HT1080 (cell line): ENCODE data around the gene SEPHS2. TPM values are rescaled to one million over a fixed set of nuclear protein-coding genes. Genes with fewer than 3 reads are reported as not detected.

Source experiments
- DNase-seq: peaks from one replicate; pipeline ENCODE4 v3.0.0-alpha.2; 2015; ENCODE audit warnings: low read depth
- total RNA-seq: library from RNA; depleted of rRNA; stranded (reverse); fragments of >200 nt; shearing (Covaris generic); gene quantifications from 2 replicates; pipeline ENCODE4 v1.2.3, GENCODE V29; 2014

The SEPHS2 gene
- total RNA-seq, 1 experiment from 2014 or later, result 8.2 TPM

DNA sequence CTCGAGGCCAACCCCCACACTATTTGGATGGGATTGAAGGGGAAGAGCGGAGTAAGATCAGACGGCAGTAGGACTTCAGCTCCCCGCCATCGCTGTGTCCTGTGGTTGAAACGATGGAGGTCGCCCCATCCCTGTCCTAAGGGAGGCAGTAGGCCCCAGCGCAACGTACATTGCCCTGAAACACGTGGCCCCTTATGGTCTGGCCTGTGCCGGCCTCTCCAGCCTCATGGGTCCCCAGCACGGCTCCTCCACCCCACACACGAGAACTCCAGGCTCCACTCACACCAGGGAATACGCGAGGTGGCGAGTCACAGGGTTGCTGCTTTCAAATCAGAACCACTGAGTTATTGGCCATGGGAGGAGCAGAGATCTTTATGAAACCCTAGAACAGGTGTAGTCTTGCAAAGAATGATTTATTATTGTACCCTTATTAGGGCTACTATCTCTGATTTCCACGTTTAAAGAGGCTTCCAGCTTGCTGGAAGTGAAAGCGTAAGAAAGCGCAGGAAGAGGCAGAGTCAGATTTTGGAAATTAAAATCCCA is 15.2 kb downstream of the SEPHS2 start:
- no peak for DNase-seq

DNA sequence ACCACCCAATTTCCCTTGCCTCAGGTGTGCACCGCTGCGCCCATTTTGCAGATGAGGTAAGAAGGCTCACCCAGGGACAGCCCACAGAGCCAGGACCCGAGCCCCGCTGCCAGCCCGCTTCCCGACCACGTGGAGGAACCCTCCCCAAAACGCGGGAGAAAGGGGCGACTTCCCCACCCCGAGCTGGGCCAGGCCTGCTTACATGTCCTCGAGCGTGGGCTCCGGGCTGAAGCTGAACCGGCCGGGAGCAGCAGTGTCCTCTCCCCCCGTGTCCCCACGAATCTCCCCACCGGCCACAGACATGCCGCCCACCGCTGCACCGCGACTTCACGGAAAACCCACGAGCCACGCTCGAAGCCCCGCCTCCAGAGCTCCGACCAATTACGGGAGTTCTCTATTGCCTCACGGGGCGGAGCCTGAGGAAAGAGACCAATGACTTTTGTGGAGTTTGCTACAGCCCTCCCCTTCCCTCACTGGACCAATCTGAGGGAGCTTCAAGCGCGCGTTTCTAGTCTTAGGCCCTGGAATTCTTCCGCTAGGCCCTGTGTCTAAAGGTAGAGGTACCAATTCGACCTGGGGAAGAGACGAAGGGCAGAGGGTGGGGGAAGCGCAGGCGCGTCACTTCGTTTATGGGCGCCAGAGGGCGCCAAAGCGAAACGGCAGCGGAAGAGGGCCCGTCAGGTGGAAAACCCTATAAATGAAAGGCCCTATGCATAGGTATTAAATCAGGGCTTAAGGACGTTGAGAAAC is 15.8 kb downstream of the SEPHS2 start, which contains the start of gene DCTPP1:
Gene DCTPP1 (minus strand): TSS at position 353 of the 750 bp plus-strand sequence. CDS start 50 bp downstream, at position 303.
- DNase-seq, result peak; percentile 98

DNA sequence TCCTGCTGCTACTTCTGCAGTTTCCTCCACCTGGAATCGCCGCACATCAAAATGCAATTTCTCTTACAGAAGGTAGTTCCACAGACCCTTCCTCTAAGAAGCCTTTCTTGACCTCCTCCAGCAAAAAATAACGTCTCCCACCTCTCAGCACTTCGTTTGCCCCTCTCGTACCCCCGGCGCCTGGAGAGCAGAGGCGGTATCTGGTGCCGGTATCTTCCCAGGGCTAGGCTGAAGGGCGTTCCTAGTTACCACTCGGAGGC is 16.3 kb downstream of the SEPHS2 start:
- DNase-seq, result no peak

DNA sequence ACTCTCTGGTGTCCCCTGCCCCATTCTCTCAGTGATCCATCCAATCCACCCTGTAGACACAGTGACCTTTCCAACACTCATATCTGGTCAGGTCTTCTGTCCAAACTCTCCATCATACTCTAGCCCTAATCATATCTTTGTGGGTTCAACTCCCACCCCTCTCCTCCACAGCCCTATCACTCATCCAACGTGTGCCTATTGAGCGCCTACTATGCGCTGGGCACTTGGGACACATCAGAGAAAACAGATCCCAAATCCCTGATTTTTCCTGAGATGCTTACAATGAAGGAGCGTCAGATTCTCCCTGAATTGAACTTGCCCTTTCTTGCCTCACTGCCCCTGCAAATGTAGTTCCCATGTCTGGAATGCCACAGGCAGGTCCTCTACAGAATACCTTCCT is 17.6 kb downstream of the SEPHS2 start:
- no peak for DNase-seq

- DNase-seq, result no peak
Measured at GRCh38 chr16:30421010-30421409, 24.7 kb downstream of the SEPHS2 start.

GRCh38 chr16:30418350-30419181 is 27.1 kb downstream of the SEPHS2 start:
- no peak for DNase-seq

DNA sequence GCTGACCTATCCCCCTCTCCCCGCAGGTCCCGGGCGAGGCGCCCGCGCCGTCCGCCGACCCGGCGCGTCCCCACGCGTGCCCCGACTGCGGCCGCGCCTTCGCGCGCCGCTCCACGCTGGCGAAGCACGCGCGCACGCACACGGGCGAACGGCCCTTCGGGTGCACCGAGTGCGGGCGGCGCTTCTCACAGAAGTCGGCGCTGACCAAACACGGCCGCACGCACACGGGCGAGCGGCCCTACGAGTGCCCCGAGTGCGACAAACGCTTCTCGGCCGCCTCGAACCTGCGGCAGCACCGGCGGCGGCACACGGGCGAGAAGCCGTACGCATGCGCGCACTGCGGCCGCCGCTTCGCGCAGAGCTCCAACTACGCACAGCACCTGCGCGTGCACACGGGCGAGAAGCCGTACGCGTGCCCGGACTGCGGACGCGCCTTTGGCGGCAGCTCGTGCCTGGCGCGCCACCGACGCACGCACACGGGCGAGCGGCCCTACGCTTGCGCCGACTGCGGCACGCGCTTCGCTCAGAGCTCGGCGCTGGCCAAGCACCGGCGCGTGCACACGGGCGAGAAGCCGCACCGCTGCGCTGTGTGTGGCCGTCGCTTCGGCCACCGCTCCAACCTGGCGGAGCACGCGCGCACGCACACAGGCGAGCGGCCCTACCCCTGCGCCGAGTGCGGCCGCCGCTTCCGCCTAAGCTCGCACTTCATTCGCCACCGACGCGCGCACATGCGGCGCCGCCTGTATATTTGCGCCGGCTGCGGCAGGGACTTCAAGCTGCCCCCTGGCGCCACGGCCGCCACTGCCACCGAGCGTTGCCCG is 27.9 kb downstream of the SEPHS2 start:
- DNase-seq, result no peak

DNA sequence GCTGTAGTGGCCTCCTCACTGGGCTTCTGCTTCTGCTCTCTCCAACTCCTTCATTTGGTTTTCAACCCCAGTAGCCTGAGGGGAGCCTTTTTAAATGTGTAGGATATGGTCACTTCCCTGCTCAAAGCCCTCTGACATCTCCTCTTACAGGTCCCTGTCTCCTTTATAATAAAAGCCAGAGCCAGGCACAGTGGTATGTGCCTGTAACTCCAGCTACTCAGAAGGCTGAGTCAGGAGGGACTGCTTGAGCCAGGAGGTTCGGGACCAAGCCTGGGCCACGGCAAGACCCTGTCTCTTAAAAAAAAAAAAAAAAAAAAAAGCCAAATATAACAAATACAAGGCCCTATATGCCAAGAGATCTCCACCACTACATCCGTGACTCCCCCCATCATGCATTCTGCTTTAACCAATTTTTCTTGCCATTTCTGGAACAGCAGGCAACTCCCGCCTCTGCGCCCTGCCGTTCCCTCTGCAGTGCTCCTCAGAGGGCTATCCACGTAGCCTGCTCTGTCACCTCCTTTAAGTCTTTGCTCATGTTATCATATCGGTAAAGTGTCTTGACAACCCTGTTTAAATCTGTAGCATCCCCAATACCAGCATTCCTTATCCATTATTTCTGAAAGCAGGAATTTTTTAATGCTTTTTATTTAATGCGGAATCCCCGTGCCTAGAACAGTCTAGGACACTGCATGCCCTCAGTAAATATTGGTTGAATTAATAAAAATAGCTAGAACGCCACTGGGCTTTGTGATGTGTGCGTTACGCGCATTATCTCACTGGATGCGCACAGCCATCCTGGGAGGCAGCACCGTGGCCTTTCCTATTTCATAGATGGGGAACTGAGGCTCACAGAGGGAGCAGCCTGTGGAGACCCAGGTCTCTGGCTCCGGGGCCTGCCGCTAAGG is 28.8 kb downstream of the SEPHS2 start:
- DNase-seq, result no peak

DNA sequence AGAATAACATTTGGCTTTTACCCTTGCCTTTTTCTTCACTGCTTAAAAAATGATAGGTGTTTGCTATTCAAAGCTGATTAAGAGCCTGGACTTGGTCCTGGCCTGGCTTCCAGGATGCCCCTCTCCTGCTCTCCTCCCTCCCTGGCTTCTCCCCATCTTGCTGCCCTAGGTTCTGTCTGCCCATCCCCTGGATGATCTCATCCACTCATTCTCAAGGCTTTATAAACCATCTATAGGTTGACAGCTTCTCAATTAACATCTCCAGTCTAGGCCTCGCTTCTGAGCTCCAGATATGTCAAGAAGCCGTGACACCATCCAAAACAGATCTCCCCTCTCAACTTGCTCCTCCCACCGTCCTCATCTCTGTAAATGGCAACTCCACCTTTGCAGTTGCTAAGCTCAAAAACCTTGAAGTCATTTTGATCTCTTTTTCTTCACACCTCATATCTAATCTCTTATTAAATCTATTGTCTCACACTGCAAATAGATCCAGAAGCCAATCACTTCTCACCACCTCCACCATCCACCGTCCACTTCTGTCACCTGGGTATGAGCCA is 29.5 kb downstream of the SEPHS2 start:
- DNase-seq, result no peak

GRCh38 chr16:30414159-30414558 is 31.5 kb downstream of the SEPHS2 start:
- DNase-seq, result no peak

GRCh38 chr16:30413112-30413806 is 32.4 kb downstream of the SEPHS2 start:
- no peak for DNase-seq

DNA sequence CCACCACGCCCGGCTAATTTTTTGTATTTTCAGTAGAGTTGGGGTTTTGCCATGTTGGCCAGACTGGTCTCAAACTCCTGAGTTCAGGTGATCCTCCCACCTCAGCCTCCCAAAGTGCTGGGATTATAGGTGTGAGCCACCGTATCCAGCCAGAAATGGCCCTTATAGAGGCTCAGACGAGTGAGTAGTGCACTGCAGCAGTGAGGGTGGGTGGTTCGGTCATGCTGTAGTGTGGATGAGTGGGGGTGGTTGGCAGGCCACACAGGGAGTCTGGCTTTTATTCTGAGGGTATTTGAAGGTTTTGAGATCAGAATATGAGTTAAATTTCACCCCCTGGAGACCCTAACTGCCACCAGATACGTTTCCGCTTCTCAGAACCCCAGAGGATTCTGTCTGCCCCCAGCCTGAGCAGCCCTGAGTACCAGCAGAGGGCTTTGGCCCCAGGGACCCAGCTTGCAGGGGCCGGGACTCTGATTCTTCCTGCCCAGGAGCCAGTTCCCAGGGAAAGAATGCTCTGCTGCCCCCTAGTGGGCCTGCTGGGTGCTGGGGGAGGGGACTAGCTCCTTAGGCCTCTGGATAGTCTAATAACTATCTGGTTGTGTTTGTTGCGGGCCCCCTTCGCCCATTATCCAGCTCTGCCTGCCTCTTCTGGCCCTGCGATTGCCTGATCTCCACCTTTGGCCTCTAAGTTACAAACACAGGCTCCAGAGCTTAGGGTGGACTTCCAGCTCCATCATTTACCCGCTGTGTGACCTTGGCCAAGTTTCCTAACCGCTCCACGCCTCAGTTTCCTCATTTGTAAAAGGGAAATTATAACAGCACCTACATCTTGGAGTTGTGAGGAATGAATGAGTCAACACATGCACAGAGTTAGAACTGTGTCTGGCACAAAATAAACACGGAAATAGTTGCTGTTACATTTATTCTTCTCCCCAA is 36.3 kb downstream of the SEPHS2 start:
- peak; percentile 83 for DNase-seq

GRCh38 chr16:30407804-30408534 is 37.7 kb downstream of the SEPHS2 start:
- DNase-seq, result no peak

DNA sequence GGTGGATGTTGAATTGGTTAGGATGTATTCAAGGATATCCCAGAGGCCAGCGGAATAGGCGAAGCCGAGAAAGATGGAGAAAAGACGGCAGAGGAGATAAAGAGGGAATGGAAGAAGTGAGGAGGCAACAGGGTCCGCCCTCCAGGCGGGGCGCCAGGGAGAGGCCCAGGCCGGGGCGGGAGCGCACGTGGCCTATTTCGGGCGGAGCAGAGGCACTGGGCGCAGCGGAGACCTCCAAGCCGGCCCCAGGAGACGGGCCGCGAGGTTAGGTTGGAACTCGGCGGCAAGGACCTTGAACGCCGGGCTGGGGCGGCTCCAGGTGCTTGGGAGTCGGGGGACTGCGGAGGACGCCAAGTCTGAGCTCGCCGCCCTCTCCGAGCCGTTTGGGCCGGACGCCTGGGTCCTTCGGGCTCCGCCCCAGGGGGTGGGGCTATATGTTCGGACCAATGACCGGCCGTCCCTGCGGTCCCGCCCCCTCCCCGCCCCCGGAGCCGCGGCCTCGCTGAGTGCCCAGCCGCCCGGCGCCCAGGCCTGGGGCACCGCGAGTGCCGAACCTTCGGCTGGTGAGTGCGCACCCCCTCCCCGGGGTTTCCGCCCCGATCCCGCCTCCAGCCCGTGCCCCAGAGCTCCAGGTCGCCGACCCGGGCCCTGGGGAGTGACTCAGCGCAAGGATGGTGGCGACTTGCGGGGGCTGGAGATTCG is 38.4 kb downstream of the SEPHS2 start, which contains the start of gene ZNF771:
Gene ZNF771 (plus strand): TSS at position 505 of the 702 bp plus-strand sequence. CDS start 448 bp downstream, outside the sequence.
- DNase-seq, result peak; percentile 84

DNA sequence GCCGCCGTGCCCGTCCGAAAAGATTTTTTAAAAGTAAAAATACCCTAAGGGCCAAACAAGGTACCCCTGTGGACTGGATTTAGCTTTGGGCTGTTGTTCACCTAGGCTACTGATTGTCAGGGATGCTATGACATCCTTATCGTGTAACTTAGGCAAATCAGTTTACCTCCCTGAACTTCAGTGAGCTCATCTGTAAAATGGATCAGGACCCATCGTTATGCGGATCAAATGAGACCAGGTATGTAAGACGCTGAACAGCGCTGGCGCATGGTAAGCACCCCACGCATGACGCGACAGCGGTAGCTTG is 38.9 kb downstream of the SEPHS2 start:
- DNase-seq, result no peak

DNA sequence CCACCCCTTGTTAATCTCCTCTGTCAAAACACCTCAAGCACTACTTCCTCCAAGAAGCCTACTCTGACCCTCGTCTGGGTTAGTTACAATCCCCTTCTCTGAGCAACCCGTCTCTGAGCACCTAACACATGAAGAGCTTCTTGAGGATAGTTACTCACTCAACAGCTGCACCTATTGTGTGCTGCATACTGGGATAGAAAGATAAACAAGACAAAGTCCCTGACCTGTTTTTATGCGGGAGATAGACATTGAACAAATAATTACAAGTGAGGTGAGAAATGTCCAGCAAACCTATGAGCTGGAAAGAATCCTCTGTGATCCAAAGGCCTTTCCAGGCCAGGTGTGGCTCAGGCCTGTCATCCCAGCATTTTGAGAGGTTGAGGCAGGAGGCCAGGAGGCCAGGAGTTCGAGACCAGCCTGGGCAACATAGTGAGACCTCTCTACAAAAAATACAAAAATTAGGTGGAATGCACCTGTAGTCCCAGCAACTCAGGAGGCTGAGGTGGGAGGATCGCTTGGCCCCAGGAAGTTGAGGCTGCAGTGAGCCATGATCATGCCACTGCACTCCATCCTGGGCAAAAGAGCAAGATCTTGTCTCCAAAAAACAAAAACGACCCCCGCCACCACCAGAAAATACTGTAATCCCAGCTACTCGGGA is 43.8 kb downstream of the SEPHS2 start:
- no peak for DNase-seq
